Measurements from ENCODE around the gene BCL2L11.

GRCh38 chr2:111145951-111146350 lies 25.2 kb downstream of the BCL2L11 start:
- no peak for TF ChIP-seq CTCF (IDR thresholded peaks at IDR 0.05; ENCODE audit: low read depth, low read length)
- TF ChIP-seq POLR2A (IDR thresholded peaks at IDR 0.05; ENCODE audit: extremely low read depth, insufficient read length): no peak
- no peak for TF ChIP-seq MYC (IDR thresholded peaks at IDR 0.05; ENCODE audit: low read depth, low read length)
- no peak for TF ChIP-seq MAX (IDR thresholded peaks at IDR 0.05; ENCODE audit: low read depth, low read length)

Measured in NB4 (cell line).